Endothelial cell of umbilical vein (primary cell): ENCODE results near the gene PYROXD2. TPM values are rescaled to one million over a fixed set of nuclear protein-coding genes. Genes with fewer than 3 reads are reported as not detected.

ENCODE experiments used
- BruUV-seq: library from RNA; stranded (reverse); fragments of 400-500 nt; replicated peaks from 2 replicates; lab custom pipeline; 2021; lab: Mats Ljungman, UMichigan
- CTCF ChIA-PET: fragments of 300-600, 350-600 bp; sonication (Branson Sonifier 250); formaldehyde crosslinking; loops from one replicate; lab custom pipeline; 2021; ENCODE audit warnings: antibody characterized with exemption, inconsistent platforms; lab: Charles Lee
- POLR2A ChIA-PET: fragments of 300-600, 350-600 bp; sonication (Branson Sonifier 250); formaldehyde crosslinking; loops from one replicate; lab custom pipeline; 2021; ENCODE audit warnings: antibody characterized with exemption, inconsistent platforms; lab: Charles Lee
- DNase-seq: peaks from one replicate; pipeline ENCODE4 v3.0.0-alpha.2; 2011; ENCODE audit warnings: low read depth, low spot score
- FAIRE-seq: peaks from 2 replicates; lab custom pipeline; 2011; peaks lifted over from hg19 to GRCh38; lab: Jason Lieb, UNC
- H2AFZ ChIP-seq: 2 replicates; pipeline ENCODE4 v1.6.0; 2012; ENCODE audit warnings: low read depth, low read length, control low read depth, inconsistent platforms
- H3K27ac ChIP-seq: 2 replicates; pipeline ENCODE4 v1.5.1; 2011; ENCODE audit warnings: low read depth, mild to moderate bottlenecking, control low read depth, low read length, moderate library complexity; ENCODE audit not compliant: insufficient read depth
- H3K27me3 ChIP-seq, 2 experiments: 2 replicates each; pipeline versions ENCODE4 v1.6.0 to v1.6.1; 2011; ENCODE audit warnings: low read length in 2 of 2, mixed read lengths in 1 of 2; ENCODE audit not compliant: control insufficient read depth in 2 of 2, insufficient read depth in 2 of 2
- H3K36me3 ChIP-seq, 2 experiments: 2 replicates in 1 of 2; 3 replicates in 1 of 2; pipeline ENCODE4 v1.5.1; 2011; ENCODE audit warnings: low read length in 2 of 2, mild to moderate bottlenecking in 1 of 2, moderate library complexity in 1 of 2; ENCODE audit not compliant: control insufficient read depth in 2 of 2, insufficient read depth in 2 of 2; ENCODE audit errors: extremely low read depth in 1 of 2
- H3K4me1 ChIP-seq: 3 replicates; pipeline ENCODE4 v1.5.1; 2011; ENCODE audit warnings: mild to moderate bottlenecking, low read length; ENCODE audit not compliant: control insufficient read depth, insufficient read depth; ENCODE audit errors: extremely low read depth
- H3K4me2 ChIP-seq: 2 replicates; pipeline ENCODE4 v1.6.1; 2011; ENCODE audit warnings: low read length, control low read depth, mixed read lengths; ENCODE audit not compliant: insufficient read depth
- H3K4me3 ChIP-seq, 3 experiments: fragments of 200-600 bp in 1 of 3; sonication (generic), shearing (Covaris generic) in 1 of 3; replicated peaks in 1 of 3; 2 replicates each; pipeline ENCODE4 v1.5.1; 2011 to 2016; ENCODE audit warnings: control low read depth in 3 of 3, low read length in 3 of 3, mild to moderate bottlenecking in 2 of 3, inconsistent platforms in 1 of 3, low read depth in 1 of 3, moderate library complexity in 1 of 3; ENCODE audit not compliant: insufficient read depth in 1 of 3
- H3K79me2 ChIP-seq: 2 replicates; pipeline ENCODE4 v1.6.0; 2012; ENCODE audit warnings: low read length, inconsistent platforms; ENCODE audit not compliant: control insufficient read depth, insufficient read depth
- H3K9ac ChIP-seq: replicated peaks from 2 replicates; pipeline ENCODE3; 2011; ENCODE audit warnings: low read length, control low read depth; ENCODE audit not compliant: insufficient read depth; ENCODE audit errors: extremely low read depth
- H3K9me1 ChIP-seq: replicated peaks from 3 replicates; pipeline ENCODE4 v1.6.0; 2011; ENCODE audit warnings: mild to moderate bottlenecking, low read length; ENCODE audit not compliant: control insufficient read depth, insufficient read depth; ENCODE audit errors: extremely low read depth
- H3K9me3 ChIP-seq: replicated peaks from 2 replicates; pipeline ENCODE4 v1.5.1; 2012; ENCODE audit warnings: low read length, inconsistent platforms; ENCODE audit not compliant: control insufficient read depth, insufficient read depth
- H4K20me1 ChIP-seq: replicated peaks from 2 replicates; pipeline ENCODE3; 2011; ENCODE audit warnings: mild to moderate bottlenecking, low read length; ENCODE audit not compliant: control insufficient read depth, insufficient read depth; ENCODE audit errors: extremely low read depth
- CTCF ChIP-seq, 2 donors: IDR thresholded peaks; 1 replicate in 1 of 2; 2 replicates in 1 of 2; pipeline ENCODE4 v1.5.1; 2011; ENCODE audit warnings: low read length in 2 of 2, mild to moderate bottlenecking in 2 of 2, moderate library complexity in 2 of 2, control low read depth in 1 of 2, inconsistent platforms in 1 of 2, low read depth in 1 of 2; ENCODE audit not compliant: insufficient read depth in 1 of 2; ENCODE audit errors: extremely low read depth in 1 of 2
- EZH2 ChIP-seq: IDR thresholded peaks from 2 replicates; pipeline ENCODE4 v1.6.1; 2012; ENCODE audit warnings: borderline replicate concordance, low read depth, mild to moderate bottlenecking, moderate library complexity, low read length, inconsistent platforms; ENCODE audit not compliant: severe bottlenecking
- FOS ChIP-seq: IDR thresholded peaks from 2 replicates; pipeline ENCODE4 v1.6.1; 2011; ENCODE audit warnings: mild to moderate bottlenecking, low read length, moderate library complexity, borderline replicate concordance; ENCODE audit not compliant: insufficient read depth
- GATA2 ChIP-seq: IDR thresholded peaks from 2 replicates; pipeline ENCODE4 v1.7.0; 2011; ENCODE audit warnings: low read depth, mild to moderate bottlenecking, moderate library complexity, mixed read lengths, low read length; ENCODE audit not compliant: insufficient read length, insufficient read depth
- JUN ChIP-seq: IDR thresholded peaks from 2 replicates; pipeline ENCODE4 v1.6.1; 2011; ENCODE audit warnings: borderline replicate concordance, low read depth; ENCODE audit not compliant: insufficient read length, insufficient read depth
- MYC ChIP-seq: IDR thresholded peaks from one replicate; pipeline ENCODE4 v1.6.1; 2011; ENCODE audit warnings: mild to moderate bottlenecking, low read depth, low read length
- POLR2A ChIP-seq: IDR thresholded peaks from 2 replicates; pipeline ENCODE4 v1.6.1; 2012; ENCODE audit warnings: low read depth, mild to moderate bottlenecking, control low read depth, low read length
- POLR2AphosphoS5 ChIP-seq: IDR thresholded peaks from 2 replicates; pipeline ENCODE4 v1.6.1; 2012; ENCODE audit warnings: low read depth, mild to moderate bottlenecking, control low read depth, low read length, moderate library complexity; ENCODE audit not compliant: insufficient read depth
- dilution Hi-C: fragments of 300-500 bp; cut with MboI; formaldehyde crosslinking; loops from one replicate; pipeline ENCODE4 v1.15.0; 2019; ENCODE audit warnings: low sequenced_read_pairs; ENCODE audit not compliant: extremely low pct_ligation_motif_present
- intact Hi-C: fragments of 100-400 bp; cut with micrococcal nuclease; formaldehyde crosslinking; loops from one replicate; pipeline ENCODE4 v1.10.0; 2022
- polyA plus RNA-seq, 4 experiments: library from polyadenylated mRNA; depleted of rRNA in 3 of 4; stranded (reverse) in 3 of 4; unstranded in 1 of 4; fragments of >200 nt; gene quantifications; 2 replicates each; pipeline versions ENCODE4 v1.2.1 to v1.2.3, GENCODE V29; 2011 to 2012; ENCODE audit warnings: missing spikeins in 1 of 4
- total RNA-seq: library from RNA; stranded (reverse); gene quantifications from 2 replicates; pipeline ENCODE4 v1.2.3, GENCODE V29; 2021
- TF ChIP-seq, protein P1 (sequence below): IDR thresholded peaks from 2 replicates; pipeline ENCODE4 v1.6.1; 2011; ENCODE audit not compliant: insufficient read depth, insufficient read length

The PYROXD2 gene
- total and polyA plus RNA-seq, 2 donors (not counting 3 experiments of a cell fraction or from before 2014, with no cell fraction given), result 7.0 to 13.7 TPM

GRCh38 chr10:98397089-98397600 lies 17.8 kb downstream of the PYROXD2 start:
- Histone ChIP-seq H3K9ac (no peak overlapping the region), H3K9me3 (no peaks in the 10 kb centered on the region), H3K36me3 (no peaks in the 10 kb centered on the region), H3K27me3 (no peaks in the 10 kb centered on the region), H3K4me1 (no peaks in the 10 kb centered on the region), H3K4me3 (no peak overlapping the region), H3K79me2 (no peaks in the 10 kb centered on the region), H3K9me1 (no peaks in the 10 kb centered on the region), H4K20me1 (no peaks in the 10 kb centered on the region), H3K4me2 (no peak overlapping the region), H3K27ac (no peak overlapping the region), H2AFZ (no peak overlapping the region)
- no TSS peak for BruUV-seq
- DNase-seq, result no peak
- TF ChIP-seq FOS (no peak), POLR2AphosphoS5 (no peak), MYC (no peak), EZH2 (no peak), POLR2A (no peak), GATA2 (no peak), JUN (no peak), CTCF (IDR thresholded peaks at IDR 0.05; ENCODE audit: extremely low read depth in 1 of 2, insufficient read depth in 1 of 2, low read depth in 1 of 2, low read length in 2 of 2) (no peak)
- TF ChIP-seq, protein P1, sequence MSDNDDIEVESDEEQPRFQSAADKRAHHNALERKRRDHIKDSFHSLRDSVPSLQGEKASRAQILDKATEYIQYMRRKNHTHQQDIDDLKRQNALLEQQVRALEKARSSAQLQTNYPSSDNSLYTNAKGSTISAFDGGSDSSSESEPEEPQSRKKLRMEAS, result no peak
- intact Hi-C loops (no loop called here), dilution Hi-C loops (no loop called here)
- ChIA-PET POLR2A (no interaction called here), CTCF (interaction anchor here (0.9 kb wide), 1 partner anchor 29 kb away, joined by 3 read pairs; no protein-coding TSS in a partner anchor)
- no peak for FAIRE-seq
